ENCODE measurements around the gene ABCC5. TPM values are rescaled to one million over a fixed set of nuclear protein-coding genes. Genes with fewer than 3 reads are reported as not detected.

The ABCC5 gene
- total and polyA plus RNA-seq, 2 of the 8 experiments (the other 6 are each of a cell fraction or from before 2014, with no cell fraction given), result 25.3 to 40.8 TPM

DNA sequence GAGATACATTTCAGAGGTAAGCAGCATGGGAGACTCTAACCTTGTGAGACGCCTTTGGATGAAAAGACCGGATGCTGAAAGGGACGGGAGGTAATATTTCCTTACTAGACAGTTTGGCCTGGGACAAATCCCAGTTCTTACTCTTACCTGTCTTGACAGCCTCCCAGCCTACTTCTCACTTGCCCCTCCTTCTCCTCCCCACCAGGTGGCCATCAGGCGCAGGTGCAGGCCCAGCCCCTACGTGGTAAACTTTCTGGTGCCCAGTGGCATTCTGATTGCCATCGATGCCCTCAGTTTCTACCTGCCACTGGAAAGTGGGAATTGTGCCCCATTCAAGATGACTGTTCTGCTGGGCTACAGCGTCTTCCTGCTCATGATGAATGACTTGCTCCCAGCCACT is 20.1 kb upstream of the ABCC5 start:
- CTCF ChIA-PET (ENCODE audit: partially characterized antibody), result no interaction called here
- H3K36me3 ChIP-seq (ENCODE audit: control insufficient read depth in 2 of 4, insufficient read depth in 4 of 4, low read length in 3 of 4), result no peaks in the 10 kb centered on the region
- TF ChIP-seq JUND (IDR thresholded peaks at IDR 0.05; ENCODE audit: low read length) (no peak), CREB1 (IDR thresholded peaks at IDR 0.05) (no peak), KDM5A (IDR thresholded peaks at IDR 0.05; ENCODE audit: low read length) (no peak), POU5F1 (IDR thresholded peaks at IDR 0.05; ENCODE audit: low read depth, low read length) (no peak), TCF12 (IDR thresholded peaks at IDR 0.05; ENCODE audit: low read depth, low read length) (no peak), GTF2F1 (IDR thresholded peaks at IDR 0.05; ENCODE audit: borderline replicate concordance, low read depth, low read length) (no peak), RAD21 (IDR thresholded peaks at IDR 0.05 in 1 of 2, conservative IDR thresholded peaks at IDR 0.05 in 1 of 2; ENCODE audit: low read depth in 2 of 2, low read length in 2 of 2) (0 out of 4 replicates have a peak, but pooled peaks of 1 of the 2 experiments have one; percentile 21)
- TF ChIP-seq, protein P1, sequence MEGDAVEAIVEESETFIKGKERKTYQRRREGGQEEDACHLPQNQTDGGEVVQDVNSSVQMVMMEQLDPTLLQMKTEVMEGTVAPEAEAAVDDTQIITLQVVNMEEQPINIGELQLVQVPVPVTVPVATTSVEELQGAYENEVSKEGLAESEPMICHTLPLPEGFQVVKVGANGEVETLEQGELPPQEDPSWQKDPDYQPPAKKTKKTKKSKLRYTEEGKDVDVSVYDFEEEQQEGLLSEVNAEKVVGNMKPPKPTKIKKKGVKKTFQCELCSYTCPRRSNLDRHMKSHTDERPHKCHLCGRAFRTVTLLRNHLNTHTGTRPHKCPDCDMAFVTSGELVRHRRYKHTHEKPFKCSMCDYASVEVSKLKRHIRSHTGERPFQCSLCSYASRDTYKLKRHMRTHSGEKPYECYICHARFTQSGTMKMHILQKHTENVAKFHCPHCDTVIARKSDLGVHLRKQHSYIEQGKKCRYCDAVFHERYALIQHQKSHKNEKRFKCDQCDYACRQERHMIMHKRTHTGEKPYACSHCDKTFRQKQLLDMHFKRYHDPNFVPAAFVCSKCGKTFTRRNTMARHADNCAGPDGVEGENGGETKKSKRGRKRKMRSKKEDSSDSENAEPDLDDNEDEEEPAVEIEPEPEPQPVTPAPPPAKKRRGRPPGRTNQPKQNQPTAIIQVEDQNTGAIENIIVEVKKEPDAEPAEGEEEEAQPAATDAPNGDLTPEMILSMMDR (IDR thresholded peaks at IDR 0.05; ENCODE audit: control extremely low read depth in 1 of 3, insufficient read depth in 1 of 3, low read depth in 1 of 3, low read length in 3 of 3), result peak in 1 of 3 experiments; percentile 23; a peak in 1 of 4 replicates
- TF ChIP-seq, protein P2, sequence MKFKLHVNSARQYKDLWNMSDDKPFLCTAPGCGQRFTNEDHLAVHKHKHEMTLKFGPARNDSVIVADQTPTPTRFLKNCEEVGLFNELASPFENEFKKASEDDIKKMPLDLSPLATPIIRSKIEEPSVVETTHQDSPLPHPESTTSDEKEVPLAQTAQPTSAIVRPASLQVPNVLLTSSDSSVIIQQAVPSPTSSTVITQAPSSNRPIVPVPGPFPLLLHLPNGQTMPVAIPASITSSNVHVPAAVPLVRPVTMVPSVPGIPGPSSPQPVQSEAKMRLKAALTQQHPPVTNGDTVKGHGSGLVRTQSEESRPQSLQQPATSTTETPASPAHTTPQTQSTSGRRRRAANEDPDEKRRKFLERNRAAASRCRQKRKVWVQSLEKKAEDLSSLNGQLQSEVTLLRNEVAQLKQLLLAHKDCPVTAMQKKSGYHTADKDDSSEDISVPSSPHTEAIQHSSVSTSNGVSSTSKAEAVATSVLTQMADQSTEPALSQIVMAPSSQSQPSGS (IDR thresholded peaks at IDR 0.05; ENCODE audit: low read length), result no peak
- TF ChIP-seq, protein P3, sequence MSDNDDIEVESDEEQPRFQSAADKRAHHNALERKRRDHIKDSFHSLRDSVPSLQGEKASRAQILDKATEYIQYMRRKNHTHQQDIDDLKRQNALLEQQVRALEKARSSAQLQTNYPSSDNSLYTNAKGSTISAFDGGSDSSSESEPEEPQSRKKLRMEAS (IDR thresholded peaks at IDR 0.05), result no peak

More for the DNA sequence above, 20.1 kb upstream of the ABCC5 start:
- Histone ChIP-seq H3K56ac (replicated peaks; ENCODE audit: insufficient read length, low read depth, low read length) (no peak overlapping the region), H3K4ac (replicated peaks; ENCODE audit: insufficient read length, low read depth, low read length) (no peak overlapping the region), H2BK20ac (ENCODE audit: low read length) (no peak overlapping the region), H3K4me3 (ENCODE audit: extremely low read depth in 1 of 4, insufficient read depth in 2 of 4, low read depth in 3 of 4, low read length in 4 of 4) (no peak overlapping the region), H3K23ac (ENCODE audit: insufficient read length) (no peak overlapping the region), H3K79me2 (ENCODE audit: control insufficient read depth in 1 of 2, insufficient read depth in 2 of 2, low read length in 2 of 2) (no peaks in the 10 kb centered on the region), H4K5ac (ENCODE audit: insufficient read length, low read depth, low read length) (no peak overlapping the region), H3K9me3 (ENCODE audit: insufficient read depth in 2 of 2, low read depth in 1 of 2, low read length in 1 of 2) (no peaks in the 10 kb centered on the region), H2BK5ac (ENCODE audit: low read depth, low read length) (no peak overlapping the region), H3K4me2 (ENCODE audit: insufficient read depth in 1 of 2, low read depth in 2 of 2, low read length in 2 of 2) (no peak overlapping the region), H4K91ac (replicated peaks; ENCODE audit: insufficient read length, low read length) (no peak overlapping the region), H3K18ac (ENCODE audit: extremely low read depth, low read length) (no peak overlapping the region), H2BK12ac (ENCODE audit: low read depth, low read length) (no peak overlapping the region), H3K4me1 (replicated peaks in 1 of 4; ENCODE audit: control insufficient read depth in 3 of 4, insufficient read depth in 4 of 4, low read length in 3 of 4) (no peaks in the 10 kb centered on the region), H2AFZ (ENCODE audit: low read length) (no peak overlapping the region), H2BK120ac (replicated peaks; ENCODE audit: low read depth, low read length) (no peak overlapping the region), H2AK5ac (ENCODE audit: low read depth, low read length) (no peak overlapping the region), H3K27me3 (replicated peaks in 1 of 4; ENCODE audit: control insufficient read depth in 3 of 4, extremely low read depth in 1 of 4, insufficient read depth in 3 of 4, low read length in 3 of 4) (no peaks in the 10 kb centered on the region), H3K23me2 (ENCODE audit: low read depth, low read length) (no peaks in the 10 kb centered on the region), H4K8ac (ENCODE audit: extremely low read depth, insufficient read depth, low read length) (no peak overlapping the region), H3K9ac (replicated peaks in 1 of 4; ENCODE audit: extremely low read depth in 1 of 4, low read depth in 3 of 4, low read length in 3 of 4) (no peak overlapping the region), H3K79me1 (ENCODE audit: low read depth, low read length) (no peaks in the 10 kb centered on the region), H2BK15ac (ENCODE audit: low read length) (no peak overlapping the region), H3K27ac (ENCODE audit: low read depth, low read length) (no peak overlapping the region), H3K14ac (ENCODE audit: insufficient read length) (no peak overlapping the region), H4K20me1 (replicated peaks in 1 of 2; ENCODE audit: control insufficient read depth in 1 of 2, insufficient read depth in 2 of 2, low read length in 2 of 2) (no peaks in the 10 kb centered on the region)
- POLR2A ChIA-PET (ENCODE audit: partially characterized antibody), result no interaction called here
- WGBS, 2 experiments (ENCODE audit: extremely low coverage in 1 of 2, insufficient coverage in 1 of 2, insufficient read length in 1 of 2, insufficient replicate concordance in 2 of 2, low coverage in 1 of 2, low lambda C conversion rate in 2 of 2, missing lambda C conversion rate in 1 of 2), result 68% methylated on average over 7 of the region's 7 CpGs; no CpG with 5 or more reads in 1 of the 2 experiments
- DNase-seq (ENCODE audit: low read depth in 1 of 2, low spot score in 2 of 2) (no peak), FAIRE-seq (no peak)

Data from H1 (cell line).